ACHN (cell line): ENCODE data around the gene WBP2NL.

ENCODE experiments used
- DNase-seq: peaks from one replicate; pipeline ENCODE4 v3.0.0-alpha.2; 2015
- in situ Hi-C: cut with HindIII; loops from 2 replicates; pipeline ENCODE4 v1.10.0; 2017; ENCODE audit warnings: low sequenced_read_pairs, low pct_ligation_motif_present, low pct_unique_long_range_greater_than_20kb

WBP2NL gene

DNA sequence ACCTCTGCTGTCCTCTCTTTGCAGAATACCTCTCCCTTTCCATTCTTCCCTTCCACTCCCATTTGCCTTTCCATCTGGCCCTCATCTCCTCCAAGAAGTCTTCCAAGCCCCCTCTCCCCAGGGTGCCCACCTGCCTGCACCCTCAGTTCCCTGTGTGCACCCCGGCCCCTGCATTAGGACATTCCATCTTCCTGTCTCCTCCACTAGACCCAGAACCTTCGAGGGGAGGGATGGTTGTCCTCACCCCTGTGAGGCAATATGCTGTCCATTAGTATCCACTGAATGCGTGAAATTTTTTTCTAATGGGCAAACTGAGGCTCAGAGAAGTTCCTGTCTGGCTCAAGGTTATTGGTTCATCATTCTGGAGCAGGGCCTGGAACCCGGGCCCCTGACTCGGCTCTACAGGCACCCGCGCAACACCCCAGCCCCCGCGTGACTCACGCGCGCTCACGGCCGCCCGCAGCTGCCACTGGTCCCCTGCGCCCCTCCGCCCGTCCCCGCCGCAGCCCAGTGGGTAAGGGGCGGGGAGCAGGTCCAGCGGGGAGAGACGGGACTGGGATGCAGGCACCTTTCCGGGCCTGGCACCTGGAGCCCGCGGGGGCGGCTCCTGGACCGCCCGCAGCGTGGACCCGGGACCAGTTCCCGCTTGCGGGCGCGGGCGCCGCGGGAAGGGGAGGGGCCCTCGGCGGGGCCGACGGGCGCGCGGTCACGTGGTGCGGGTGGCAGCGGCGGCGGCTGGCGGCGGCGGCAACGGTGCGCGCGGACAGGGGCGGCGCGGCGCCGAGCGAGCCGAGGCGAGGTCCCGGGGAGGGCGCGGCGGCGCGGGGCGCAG, 22.3 kb upstream of the WBP2NL start:
- in situ Hi-C loops: no loop called here
- no peak for DNase-seq

DNA sequence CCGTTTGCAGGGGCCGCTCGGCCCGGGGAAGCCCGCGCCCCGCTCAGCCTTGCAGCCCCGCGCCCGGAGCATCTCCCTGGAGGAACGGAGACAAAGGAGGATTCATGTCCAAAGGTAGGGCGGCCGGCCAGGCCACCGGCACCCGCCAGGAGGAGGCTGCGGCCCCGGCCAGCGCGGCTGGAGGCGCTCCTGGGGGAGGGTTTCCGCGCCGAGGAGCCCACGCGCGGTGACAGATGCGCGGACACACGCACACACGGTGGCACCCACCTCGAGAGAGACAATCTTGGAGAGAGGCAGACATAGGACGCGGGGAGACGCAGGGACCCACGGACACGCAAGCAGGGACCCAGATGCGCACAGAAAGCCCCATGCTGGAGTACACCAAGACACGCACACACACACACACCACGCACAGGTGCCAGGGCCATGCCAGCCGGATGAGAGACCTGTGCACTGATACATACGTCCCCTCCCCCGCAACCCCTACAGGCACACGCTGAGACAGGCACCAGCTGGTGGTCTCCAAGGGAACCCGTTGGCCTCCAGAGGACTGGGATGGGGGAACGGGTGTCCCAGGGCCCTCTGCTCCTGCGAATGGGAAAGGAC, 21.5 kb upstream of the WBP2NL start:
- in situ Hi-C loops: no loop called here
- no peak for DNase-seq

DNA sequence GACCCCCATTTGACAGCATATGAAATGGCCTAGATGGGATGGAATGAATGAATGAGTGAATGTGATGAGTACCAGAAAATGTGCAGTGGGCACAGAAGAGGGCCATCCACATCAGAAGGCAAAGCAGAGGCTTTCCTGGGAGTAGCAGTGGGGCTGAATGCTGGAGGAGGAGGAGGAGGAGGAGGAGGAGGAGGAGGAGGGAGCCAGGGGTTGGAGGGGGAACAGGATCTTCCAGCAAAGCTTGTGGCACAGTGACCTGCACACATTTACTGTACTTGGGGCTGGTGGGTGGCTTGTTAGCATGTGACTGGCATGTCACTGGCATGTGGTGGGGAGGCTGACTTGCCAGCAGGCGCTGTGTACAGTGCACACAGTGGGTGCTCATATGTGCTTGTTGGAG, 19.9 kb upstream of the WBP2NL start:
- no peak for DNase-seq
- in situ Hi-C loops: no loop called here

DNA sequence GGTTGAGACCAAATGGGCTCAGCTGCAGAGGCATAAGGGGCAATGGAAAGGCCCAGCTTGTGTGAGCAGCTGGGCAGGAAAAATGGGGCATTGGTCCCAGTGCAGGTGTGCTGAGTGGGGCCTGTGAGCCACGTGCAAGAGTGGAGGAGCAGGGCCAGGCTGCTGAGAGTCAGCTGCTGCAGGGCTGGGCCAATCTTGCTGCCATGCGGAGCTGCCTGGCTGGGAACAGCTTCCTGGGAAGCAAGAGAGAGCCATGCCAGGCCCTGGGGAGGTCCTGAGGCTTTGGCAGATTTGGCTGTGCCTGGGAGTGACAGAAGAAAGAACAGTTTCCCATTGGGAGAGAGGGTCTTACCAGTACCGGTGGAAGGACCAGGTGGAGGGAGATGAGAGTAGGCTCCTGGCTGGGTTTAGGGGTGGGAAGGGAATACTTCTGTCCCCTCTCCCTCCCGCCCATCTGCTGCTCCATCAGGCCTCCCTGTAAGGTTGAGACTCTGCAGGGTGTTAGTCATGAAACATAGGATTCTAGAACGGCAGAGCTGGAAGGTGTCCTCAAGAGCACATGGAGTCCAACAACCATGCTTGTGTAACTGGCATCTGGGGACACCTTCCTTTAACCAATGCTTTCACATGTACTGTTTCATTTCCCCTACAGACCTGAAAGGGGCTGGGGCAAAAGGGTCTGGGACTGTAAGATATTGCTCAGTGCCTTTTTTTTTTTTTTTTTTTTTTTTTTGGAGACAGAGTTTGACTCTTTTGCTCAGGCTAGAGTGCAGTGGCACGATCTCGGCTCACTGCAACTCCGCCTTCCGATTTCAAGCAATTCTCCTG, 19.0 kb upstream of the WBP2NL start:
- no peak for DNase-seq
- in situ Hi-C loops: no loop called here

DNA sequence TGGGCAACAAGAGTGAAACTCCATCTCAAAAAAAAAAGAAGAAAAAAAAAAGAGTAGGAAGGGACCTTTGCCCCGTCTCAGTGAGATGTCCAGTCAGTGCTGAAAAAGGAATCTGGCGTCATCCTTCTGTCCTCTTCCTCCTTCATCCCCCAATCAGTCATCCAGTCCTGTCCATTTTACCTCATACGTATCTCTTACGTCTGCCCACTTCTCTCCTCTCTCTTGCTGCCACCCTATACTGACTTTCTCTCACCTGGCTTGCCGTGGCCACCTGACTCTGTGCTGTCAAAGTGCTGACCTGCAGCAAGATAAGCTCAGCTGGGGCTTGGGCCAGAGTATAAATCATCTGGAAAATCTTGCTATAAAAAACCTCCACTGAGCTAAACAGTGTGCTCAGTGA, 15.7 kb upstream of the WBP2NL start:
- no peak for DNase-seq
- in situ Hi-C loops: no loop called here

DNA sequence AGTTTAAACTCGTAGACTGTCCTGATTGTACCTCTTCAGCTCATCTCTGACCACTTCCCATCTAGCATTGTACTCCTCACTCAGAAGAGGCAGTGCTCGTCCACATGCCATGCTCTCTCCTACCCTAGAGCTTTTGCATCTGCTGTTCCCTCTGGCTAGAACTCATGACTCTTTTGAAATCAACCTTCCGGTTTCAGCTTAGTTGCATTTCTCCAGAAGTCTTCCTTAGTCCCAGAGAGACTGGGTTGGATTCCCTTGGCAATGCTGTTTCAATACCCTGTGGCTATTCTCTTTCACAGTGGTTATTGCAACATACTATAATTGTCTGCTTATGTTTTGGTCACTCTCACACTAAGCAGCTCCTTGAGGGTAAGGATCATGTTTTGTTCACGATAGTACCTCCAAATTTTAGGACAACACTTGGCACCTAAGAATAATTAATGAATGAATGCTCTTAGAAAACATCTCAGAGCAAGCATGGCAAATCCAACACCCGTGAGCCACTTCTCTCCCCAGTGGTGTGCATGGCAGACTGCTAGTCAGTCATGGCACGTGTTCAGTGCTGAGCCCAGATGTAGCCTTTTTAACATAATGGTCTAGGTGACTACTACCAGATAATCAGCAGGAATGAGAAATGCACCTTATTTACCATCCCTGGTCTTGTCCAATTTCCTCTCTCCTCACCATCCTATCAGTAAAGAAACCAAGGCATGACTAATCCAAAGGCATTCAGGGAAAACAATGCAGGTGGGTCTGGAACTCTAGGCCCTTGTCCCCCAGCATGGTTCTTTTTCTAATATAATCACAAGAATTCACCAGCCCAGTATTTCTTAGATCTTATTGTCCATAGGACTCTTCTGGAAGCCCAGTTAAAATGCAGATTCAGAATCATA, 14.8 kb upstream of the WBP2NL start:
- in situ Hi-C loops: no loop called here
- DNase-seq: no peak

DNA sequence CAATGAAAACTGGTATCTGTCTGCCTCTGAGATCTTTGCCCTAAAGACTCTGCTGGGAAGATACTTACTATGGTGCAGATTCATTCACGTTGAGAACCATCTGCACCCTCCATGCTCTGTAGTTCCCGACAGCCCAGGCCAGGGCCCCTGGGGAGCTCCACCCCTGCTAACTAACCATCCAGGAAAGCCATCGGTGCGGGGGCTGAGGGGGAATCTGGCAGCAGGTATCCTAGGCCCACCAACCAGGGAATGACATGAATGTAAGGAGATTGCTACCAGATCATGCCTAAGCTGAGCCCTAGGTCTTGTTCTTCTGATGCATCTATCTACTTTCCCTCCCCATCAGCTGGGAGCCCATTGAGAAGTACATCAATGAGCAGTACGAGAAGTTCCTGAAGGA, 11.3 kb upstream of the WBP2NL start:
- DNase-seq: no peak
- in situ Hi-C loops: no loop called here

DNA sequence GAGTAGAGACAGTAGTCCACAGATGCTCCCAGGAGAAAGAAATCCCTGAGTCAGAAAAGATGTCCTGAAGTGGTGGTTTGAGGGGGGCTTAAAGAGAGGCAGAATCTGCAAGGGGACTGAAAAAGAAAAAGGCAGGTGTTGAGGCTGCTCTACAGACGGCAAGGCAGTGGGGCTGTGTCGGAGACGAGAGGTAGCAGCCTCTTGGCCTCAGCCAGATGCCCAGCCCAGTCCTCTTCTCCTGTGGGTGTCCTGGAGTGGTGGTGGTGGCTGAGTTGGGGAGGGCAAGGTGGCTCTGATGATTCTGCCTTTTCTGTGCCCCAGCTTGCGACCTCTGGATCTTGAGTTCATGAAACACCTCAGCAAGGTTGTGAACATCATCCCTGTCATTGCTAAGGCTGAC, 9.3 kb upstream of the WBP2NL start:
- in situ Hi-C loops: no loop called here
- no peak for DNase-seq

DNA sequence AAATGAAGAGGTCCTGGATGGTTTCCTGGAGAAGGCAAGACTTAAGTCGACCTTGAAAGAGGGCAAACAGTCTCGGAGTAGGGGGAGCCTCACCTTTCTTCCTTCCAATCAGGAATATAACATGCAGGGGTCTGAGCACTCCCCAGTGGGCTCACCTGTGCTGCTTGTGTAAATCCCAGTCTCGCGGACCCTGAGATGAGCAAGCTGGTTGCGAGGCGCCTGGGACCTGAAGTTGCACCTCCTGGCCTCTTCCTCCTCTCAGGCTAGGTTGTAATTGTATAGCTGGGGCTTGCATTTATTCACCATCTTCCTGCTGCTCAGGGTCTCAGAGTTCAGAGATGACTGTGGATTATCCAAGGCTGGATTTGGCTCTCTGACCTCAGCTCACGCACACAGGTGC, 7.5 kb upstream of the WBP2NL start:
- in situ Hi-C loops: no loop called here
- DNase-seq: no peak

DNA sequence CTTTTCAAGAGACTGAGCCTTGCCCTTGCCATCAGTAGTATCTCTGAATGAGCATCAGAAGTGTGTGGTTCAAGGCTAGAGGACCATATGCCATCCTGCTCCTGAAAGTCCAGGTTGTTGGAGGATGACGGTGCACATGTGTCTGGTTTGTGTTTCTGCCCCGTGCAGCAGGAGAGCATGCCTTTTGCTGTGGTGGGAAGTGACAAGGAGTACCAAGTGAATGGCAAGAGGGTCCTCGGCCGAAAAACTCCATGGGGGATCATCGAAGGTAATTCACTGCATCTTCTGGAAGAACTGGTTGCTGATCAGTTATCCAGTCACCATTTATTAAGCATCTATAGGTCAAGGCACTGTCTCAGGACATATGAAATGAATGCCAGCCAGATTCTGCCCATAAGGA, 6.1 kb upstream of the WBP2NL start:
- in situ Hi-C loops: no loop called here
- no peak for DNase-seq

DNA sequence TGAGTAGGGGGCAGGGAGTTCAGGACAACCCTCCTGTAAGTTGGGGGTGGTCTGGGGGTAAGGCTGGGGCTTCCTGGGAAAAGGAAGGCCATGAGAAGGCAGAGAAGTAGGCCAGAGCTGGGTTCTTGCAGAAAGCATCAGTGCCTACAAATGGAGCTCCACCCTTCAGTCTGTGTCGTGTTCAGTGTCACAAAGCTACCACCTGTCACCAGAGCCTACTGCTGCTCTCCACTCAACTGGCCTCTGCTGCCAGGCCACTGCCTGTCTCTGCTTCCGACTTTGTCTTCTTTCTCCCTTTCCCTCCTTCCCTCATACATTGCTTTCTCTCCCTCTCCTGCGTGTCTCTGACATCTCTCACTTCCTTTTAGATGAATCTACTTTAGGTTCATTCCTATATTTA, 3.4 kb upstream of the WBP2NL start:
- no peak for DNase-seq
- in situ Hi-C loops: no loop called here

DNA sequence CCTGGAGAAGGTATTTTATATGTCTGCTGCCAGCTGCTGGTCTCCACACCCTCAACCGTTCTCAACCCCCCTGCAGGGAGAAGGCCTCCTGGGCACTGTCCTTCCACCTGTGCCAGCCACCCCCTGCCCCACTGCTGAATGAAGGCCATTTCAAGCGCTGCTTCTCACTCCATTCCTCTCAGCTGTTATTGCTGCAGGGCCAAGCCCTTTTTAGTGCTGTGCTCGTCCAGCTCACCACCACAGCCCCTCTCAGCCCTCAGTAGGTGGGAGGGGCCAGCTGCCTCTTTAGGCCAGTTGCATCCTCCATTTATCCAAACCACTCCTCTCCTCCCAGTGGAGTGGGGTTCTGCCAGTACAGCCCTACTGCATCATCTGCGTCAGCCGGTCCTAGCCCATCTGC, 1.8 kb upstream of the WBP2NL start:
- in situ Hi-C loops: no loop called here
- DNase-seq: no peak

DNA sequence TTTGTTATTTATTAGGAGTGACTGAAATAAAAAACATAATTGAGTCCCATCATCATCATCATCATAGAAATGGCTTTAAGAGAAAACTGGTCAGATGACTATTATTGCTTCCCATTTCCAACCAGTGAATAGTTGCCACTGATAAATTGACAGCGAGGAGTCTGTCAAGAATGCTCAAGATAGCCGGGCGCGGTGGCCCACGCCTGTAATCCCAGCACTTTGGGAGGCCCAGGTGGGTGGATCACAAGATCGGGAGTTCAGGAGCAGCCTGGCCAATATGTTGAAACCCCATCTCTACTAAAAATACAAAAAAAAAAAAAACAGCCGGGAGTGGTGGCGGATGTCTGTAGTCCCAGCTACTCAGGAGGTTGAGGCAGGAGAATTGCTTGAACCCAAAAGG, 1.9 kb downstream of the WBP2NL start:
- in situ Hi-C loops: no loop called here
- DNase-seq: no peak

DNA sequence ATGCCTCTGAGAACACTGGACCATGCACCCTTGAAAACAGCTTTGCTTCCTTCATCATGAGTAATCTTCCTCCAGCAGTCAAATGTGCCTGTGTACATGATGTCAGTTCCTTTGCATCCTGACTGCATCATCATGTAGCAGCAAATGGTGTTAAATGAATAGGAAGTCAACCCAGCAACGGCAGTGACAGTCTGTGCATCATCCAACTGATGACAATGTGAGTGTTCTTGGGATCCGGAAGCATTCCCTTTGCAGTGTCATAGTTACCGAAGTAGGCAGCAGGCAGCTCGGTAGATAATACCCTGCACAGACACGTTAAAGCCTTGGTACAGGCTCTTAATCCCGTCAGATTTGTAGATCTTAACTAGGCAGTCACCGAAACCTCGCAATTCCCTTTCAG, 2.5 kb downstream of the WBP2NL start:
- no peak for DNase-seq
- in situ Hi-C loops: no loop called here

DNA sequence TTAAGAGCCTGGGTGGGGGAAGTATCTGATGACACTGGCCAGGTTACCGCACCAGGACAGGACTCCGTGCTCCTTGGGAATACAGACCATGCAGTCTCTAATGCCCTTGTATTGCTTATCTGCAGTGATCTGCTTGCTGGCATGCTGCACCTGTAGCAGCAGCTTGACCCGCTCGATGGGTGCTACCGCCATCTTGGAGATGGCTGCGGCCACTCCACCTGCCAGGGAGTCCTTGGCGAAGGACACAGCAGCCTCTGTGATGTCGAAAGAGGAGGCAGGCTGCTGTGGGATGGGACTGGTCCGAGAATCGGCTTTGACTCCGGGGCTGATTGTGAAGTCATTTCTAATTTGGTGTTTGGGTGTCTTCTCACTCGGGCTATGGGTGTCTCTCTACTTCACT, 3.1 kb downstream of the WBP2NL start:
- no peak for DNase-seq
- in situ Hi-C loops: no loop called here

DNA sequence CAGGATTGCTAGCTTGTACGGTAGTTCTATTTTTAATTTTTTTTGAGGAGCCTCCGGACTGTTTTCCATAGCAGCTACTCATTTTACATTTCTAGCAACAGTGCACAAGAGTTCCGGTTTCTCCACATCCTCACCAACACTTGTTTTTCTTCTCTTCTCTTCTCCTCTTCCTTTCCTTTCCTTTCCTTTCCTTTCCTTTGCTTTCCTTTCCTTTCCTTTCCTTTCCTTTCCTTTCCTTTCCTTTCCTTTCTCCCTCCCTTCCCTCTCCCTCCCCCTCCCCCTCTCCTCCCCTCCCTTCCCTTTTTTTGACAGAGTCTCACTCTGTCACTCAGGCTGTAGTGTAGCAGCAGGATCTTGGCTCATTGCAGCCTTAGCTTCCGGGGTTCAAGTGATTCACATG, 9.3 kb downstream of the WBP2NL start:
- in situ Hi-C loops: no loop called here
- DNase-seq: no peak

DNA sequence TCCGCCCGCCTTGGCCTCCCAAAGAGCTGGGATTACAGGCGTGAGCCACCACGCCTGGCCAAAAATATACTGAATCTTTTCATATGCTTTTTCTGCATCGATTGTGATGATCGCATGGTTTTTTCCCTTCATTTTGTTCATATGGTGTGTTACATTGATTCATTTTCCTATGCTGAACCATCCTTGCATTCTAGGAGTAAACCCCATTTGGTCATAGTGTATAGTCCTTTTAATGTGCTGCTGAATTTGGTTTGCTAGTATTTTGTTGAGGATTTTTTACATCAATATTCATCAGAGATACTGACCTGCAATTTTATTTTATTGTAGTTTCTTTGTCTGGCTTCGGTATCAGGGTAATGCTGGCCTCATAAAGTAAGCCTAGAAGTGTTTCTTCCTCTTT, 12.2 kb downstream of the WBP2NL start:
- no peak for DNase-seq
- in situ Hi-C loops: no loop called here

DNA sequence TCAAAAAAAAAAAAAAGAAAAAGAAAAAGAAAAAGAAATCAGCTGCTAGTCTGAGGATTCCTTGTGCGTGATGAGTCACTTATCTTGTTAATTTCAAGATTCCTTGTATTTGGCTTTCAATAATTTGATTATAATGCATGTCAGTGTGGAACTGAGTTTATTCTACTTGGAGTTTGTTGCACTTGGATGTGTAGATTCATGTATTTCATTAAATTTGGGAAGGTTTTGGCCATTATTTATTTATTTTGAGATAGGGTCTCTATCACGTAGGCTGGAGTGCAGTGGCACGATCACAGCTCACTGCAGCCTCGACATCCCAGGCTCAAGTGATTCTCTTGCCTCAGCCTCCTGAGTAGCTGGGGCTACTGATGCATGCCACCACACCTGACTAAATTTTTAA, 14.8 kb downstream of the WBP2NL start:
- no peak for DNase-seq
- in situ Hi-C loops: no loop called here

DNA sequence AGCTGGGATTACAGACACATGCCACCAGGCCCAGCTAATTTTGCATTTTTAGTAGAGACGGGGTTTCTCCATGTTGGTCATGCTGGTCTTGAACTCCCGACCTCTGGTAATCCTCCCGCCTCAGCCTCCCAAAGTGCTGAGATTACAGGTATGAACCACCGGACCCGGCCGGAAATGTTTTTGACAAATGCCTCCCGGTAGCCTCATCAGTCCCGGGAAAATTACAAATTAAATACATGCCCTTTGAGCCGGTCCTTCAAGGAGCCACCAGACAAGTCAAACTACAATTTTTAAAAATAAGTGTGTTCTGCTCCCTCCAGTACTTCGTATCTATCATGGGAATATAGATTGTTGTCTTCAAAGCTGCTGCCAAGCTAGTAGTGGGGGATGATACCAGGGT, 17.5 kb downstream of the WBP2NL start:
- DNase-seq: no peak
- in situ Hi-C loops: no loop called here
